SU-DHL-6 (cell line): ENCODE measurements around the gene LRRC18.

Experiments used
- CTCF ChIP-seq: fragments of 200-600 bp; sonication (generic); IDR thresholded peaks from one replicate; pipeline ENCODE4 v1.5.1; 2017; ENCODE audit warnings: antibody characterized with exemption, mild to moderate bottlenecking, low read length, moderate library complexity; ENCODE audit not compliant: insufficient read depth, poor library complexity, severe bottlenecking
- EZH2phosphoT487 ChIP-seq: fragments of 200-600 bp; sonication (generic), shearing (Covaris generic); conservative IDR thresholded peaks from 2 replicates; pipeline ENCODE4 v1.6.1; 2018; ENCODE audit warnings: mild to moderate bottlenecking, antibody characterized with exemption, low read length, moderate library complexity, mixed read lengths

- TF ChIP-seq CTCF, result no peak
- no peak for TF ChIP-seq EZH2phosphoT487
Measured at GRCh38 chr10:48965460-48965859, 25.8 kb upstream of the LRRC18 start.
